ENCODE data around the gene DPF1. TPM values are rescaled to one million over a fixed set of nuclear protein-coding genes. Genes with fewer than 3 reads are reported as not detected.

The DPF1 gene
- total and polyA plus RNA-seq, 8 donors: 0.19 to 0.37 (median 0.26) TPM; not detected in 5

GRCh38 chr19:38211766-38212165 is 12.3 kb downstream of the DPF1 start:
- Histone ChIP-seq H3K27ac (no peak overlapping the region), H3K4me3 (no peak overlapping the region), H3K4me1 (no peaks in the 10 kb centered on the region), H3K27me3 (no peaks in the 10 kb centered on the region), H3K9me3 (no peaks in the 10 kb centered on the region), H3K36me3 (no peaks in the 10 kb centered on the region)
- ATAC-seq: peak in 1 of 4 donors; percentile 15
- no peak for TF ChIP-seq CTCF (IDR thresholded peaks at IDR 0.05)
- DNase-seq: no peak
- FAIRE-seq: no peak
- 30 to 37% methylated on average over 15 of the region's 15 CpGs for WGBS, 2 donors
- intact Hi-C loops (cut with DNase I): no loop called here

GRCh38 chr19:38211151-38211591 is 12.9 kb downstream of the DPF1 start:
- no peak overlapping the region for H3K27ac ChIP-seq
- WGBS, 2 donors: 8 to 15% methylated on average over 27 of the region's 27 CpGs
- peak in 1 of 4 donors; percentile 11 for ATAC-seq
- TF ChIP-seq CTCF (IDR thresholded peaks at IDR 0.05): no peak
- intact Hi-C loops (cut with DNase I): no loop called here
- FAIRE-seq: no peak
- peaks cover 0 to 5% (median 0%) of the 10 kb centered on the region in 3 donors for H3K36me3 ChIP-seq
- no peaks in the 10 kb centered on the region for H3K27me3 ChIP-seq
- H3K4me3 ChIP-seq: no peak overlapping the region
- H3K9me3 ChIP-seq: no peaks in the 10 kb centered on the region
- H3K4me1 ChIP-seq: no peaks in the 10 kb centered on the region
- DNase-seq: no peak

GRCh38 chr19:38210458-38210987 is 13.5 kb downstream of the DPF1 start:
- ATAC-seq: peak in 3 of 4 donors; percentile 49 to 51 (median 50)
- DNase-seq: no peak
- no peak for TF ChIP-seq CTCF (IDR thresholded peaks at IDR 0.05)
- Histone ChIP-seq H3K9me3 (no peaks in the 10 kb centered on the region), H3K27ac (no peak overlapping the region), H3K4me1 (no peaks in the 10 kb centered on the region), H3K4me3 (no peak overlapping the region), H3K36me3 (peaks cover 0 to 11% (median 4%) of the 10 kb centered on the region in 3 donors), H3K27me3 (no peaks in the 10 kb centered on the region)
- no peak for FAIRE-seq
- 6 to 7% methylated on average over 21 to 24 of the region's 24 CpGs for WGBS, 2 donors
- intact Hi-C loops (cut with DNase I): no loop called here

- FAIRE-seq (no peak), ATAC-seq (peak in 3 of 4 donors; percentile 50 to 56 (median 51)), DNase-seq (no peak)
- WGBS, 2 donors: 29 to 45% methylated on average over 29 to 30 of the region's 30 CpGs
- intact Hi-C loops (cut with DNase I): no loop called here
- no peaks in the 10 kb centered on the region for H3K9me3 ChIP-seq
- H3K36me3 ChIP-seq: peaks cover 0 to 15% (median 5%) of the 10 kb centered on the region in 3 donors
- no peak overlapping the region for H3K27ac ChIP-seq
- H3K27me3 ChIP-seq: no peaks in the 10 kb centered on the region
- no peak overlapping the region for H3K4me3 ChIP-seq
- H3K4me1 ChIP-seq: no peaks in the 10 kb centered on the region
- no peak for TF ChIP-seq CTCF (IDR thresholded peaks at IDR 0.05)
Measured at GRCh38 chr19:38209671-38210457, 14.2 kb downstream of the DPF1 start.

- no peaks in the 10 kb centered on the region for H3K9me3 ChIP-seq
- no peaks in the 10 kb centered on the region for H3K27me3 ChIP-seq
- no peak for ATAC-seq
- no peak for TF ChIP-seq CTCF (IDR thresholded peaks at IDR 0.05)
- peaks cover 0 to 15% (median 5%) of the 10 kb centered on the region in 3 donors for H3K36me3 ChIP-seq
- intact Hi-C loops (cut with DNase I): no loop called here
- no peaks in the 10 kb centered on the region for H3K4me1 ChIP-seq
- 42 to 64% methylated on average over 4 to 5 of the region's 5 CpGs for WGBS, 2 donors
- FAIRE-seq: no peak
- DNase-seq: no peak
- no peak overlapping the region for H3K27ac ChIP-seq
- no peak overlapping the region for H3K4me3 ChIP-seq
Measured at GRCh38 chr19:38209152-38209551, 14.9 kb downstream of the DPF1 start.

Measured in pancreas (tissue), 10 donors.